Measurements from ENCODE around the gene TP53I13.

DNA sequence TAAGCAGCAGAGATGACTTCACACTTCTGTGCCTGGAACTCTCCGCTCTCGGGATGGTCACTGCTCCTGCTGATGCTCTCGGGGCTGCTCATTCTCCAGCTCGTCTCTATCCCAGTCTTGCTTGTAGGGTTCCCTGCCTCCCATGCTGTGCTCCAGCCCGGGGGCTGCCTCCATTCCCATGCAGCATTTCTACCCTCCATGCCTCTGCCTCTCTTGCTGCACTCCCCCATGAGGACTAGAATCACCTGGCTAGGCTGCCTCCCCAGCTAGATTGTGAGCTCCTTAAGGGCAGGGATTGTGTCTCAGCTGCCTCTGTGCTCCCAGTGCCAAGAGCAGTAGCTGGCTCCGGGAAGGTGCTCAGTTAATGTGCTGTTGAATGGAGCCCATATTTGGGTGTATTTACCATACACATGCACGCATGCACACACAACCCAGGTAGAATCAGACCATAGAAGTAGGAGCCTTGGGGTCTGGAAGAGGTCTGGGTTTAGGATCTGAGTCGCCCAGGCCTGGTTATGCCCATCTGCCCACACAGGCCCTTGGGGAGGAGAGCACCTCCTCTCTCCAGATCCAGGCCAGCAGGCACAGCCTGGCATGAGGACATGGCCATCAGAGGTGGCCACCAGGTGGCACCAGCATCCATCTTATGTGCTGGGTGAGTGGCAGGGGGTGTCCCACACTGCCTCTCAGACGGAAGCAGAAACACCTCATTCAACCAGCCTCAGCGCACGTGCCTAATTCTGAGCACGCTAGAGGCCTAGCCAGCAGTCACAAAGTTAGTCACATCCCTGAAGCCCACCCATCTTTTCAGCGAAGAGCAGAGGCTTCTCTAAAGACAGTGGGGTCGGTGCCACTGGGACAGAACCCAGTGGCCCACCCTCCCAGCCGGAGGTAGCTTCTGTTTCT, 11.6 kb downstream of the TP53I13 start:
- TF ChIP-seq, protein P1, sequence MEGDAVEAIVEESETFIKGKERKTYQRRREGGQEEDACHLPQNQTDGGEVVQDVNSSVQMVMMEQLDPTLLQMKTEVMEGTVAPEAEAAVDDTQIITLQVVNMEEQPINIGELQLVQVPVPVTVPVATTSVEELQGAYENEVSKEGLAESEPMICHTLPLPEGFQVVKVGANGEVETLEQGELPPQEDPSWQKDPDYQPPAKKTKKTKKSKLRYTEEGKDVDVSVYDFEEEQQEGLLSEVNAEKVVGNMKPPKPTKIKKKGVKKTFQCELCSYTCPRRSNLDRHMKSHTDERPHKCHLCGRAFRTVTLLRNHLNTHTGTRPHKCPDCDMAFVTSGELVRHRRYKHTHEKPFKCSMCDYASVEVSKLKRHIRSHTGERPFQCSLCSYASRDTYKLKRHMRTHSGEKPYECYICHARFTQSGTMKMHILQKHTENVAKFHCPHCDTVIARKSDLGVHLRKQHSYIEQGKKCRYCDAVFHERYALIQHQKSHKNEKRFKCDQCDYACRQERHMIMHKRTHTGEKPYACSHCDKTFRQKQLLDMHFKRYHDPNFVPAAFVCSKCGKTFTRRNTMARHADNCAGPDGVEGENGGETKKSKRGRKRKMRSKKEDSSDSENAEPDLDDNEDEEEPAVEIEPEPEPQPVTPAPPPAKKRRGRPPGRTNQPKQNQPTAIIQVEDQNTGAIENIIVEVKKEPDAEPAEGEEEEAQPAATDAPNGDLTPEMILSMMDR (IDR thresholded peaks at IDR 0.05): peak; percentile 90
- no peak for TF ChIP-seq ZFX (IDR thresholded peaks at IDR 0.05; ENCODE audit: borderline replicate concordance)

All from 22Rv1 (cell line).